Measurements from ENCODE around the gene SETD6.
A peak's percentile ranks its signal among the peaks of the same experiment; 100 is the strongest.

SETD6 gene

DNA sequence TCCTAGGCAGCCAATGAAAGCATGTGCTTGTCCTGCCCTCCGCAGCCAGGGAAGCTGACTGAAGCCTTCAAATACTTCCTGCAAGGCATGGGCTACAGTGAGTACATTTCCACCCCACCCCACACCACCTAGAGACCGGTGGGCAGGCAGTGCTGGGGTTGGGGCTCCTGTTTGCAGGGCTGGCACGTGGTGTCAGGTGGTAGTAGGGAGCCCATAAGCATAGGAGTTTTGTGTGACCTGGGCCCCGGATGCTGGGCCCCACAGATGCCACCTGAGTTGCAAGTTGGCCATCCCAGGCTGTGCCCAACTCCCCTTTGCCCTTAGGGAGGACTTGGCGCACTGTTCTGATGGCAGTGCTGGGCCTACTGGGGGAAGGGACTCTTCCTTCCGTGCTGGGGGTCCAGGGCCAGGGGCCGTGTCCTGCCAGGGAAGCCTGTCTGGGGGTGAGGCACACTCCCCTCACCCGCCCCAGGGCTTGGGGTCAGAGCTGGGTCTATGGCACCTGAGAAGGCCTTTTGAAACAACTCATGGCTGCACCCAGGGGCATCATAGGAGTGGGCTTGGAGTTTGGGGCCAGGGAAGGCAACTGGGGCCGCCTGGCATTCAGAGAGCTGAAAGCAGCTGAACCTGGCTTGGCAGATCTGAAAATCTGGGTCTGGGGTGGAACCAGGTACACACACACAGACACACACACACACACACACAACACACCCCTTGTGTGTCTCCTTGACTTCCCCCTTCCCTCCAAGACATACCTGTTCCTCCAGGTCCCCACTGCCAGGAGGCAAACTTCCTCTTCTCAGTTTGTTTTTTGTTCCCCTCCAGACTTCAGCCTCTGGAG, 5.8 kb upstream of the SETD6 start:
- no peaks in the 10 kb centered on the region for H3K27me3 Mint-ChIP-seq
- no peak overlapping the region for H3K4me3 Mint-ChIP-seq
- H3K27ac Mint-ChIP-seq, result no peak overlapping the region

GRCh38 chr16:58510097-58510775, 5.1 kb upstream of the SETD6 start:
- Mint-ChIP-seq H3K9me3 (no peaks in the 10 kb centered on the region), H3K27me3 (no peaks in the 10 kb centered on the region), H3K27ac (no peak overlapping the region), H3K36me3 (ENCODE audit: low read depth) (peaks cover 7% of the 10 kb centered on the region), H3K4me3 (no peak overlapping the region), H3K4me1 (peaks cover 9% of the 10 kb centered on the region)
- DNase-seq (no peak), ATAC-seq (no peak)

More for the DNA sequence above, 5.8 kb upstream of the SETD6 start:
- H3K9me3 Mint-ChIP-seq, result no peaks in the 10 kb centered on the region
- DNase-seq, result no peak
- no peak for ATAC-seq
- H3K36me3 Mint-ChIP-seq (ENCODE audit: low read depth), result peaks cover 2% of the 10 kb centered on the region
- peaks cover 3% of the 10 kb centered on the region for H3K4me1 Mint-ChIP-seq

GRCh38 chr16:58510776-58511628, 4.3 kb upstream of the SETD6 start:
- peaks cover 7% of the 10 kb centered on the region for H3K36me3 Mint-ChIP-seq (ENCODE audit: low read depth)
- no peak overlapping the region for H3K4me3 Mint-ChIP-seq
- no peaks in the 10 kb centered on the region for H3K9me3 Mint-ChIP-seq
- ATAC-seq (no peak), DNase-seq (no peak)
- no peak overlapping the region for H3K27ac Mint-ChIP-seq
- H3K27me3 Mint-ChIP-seq, result no peaks in the 10 kb centered on the region
- H3K4me1 Mint-ChIP-seq, result peaks cover 10% of the 10 kb centered on the region

DNA sequence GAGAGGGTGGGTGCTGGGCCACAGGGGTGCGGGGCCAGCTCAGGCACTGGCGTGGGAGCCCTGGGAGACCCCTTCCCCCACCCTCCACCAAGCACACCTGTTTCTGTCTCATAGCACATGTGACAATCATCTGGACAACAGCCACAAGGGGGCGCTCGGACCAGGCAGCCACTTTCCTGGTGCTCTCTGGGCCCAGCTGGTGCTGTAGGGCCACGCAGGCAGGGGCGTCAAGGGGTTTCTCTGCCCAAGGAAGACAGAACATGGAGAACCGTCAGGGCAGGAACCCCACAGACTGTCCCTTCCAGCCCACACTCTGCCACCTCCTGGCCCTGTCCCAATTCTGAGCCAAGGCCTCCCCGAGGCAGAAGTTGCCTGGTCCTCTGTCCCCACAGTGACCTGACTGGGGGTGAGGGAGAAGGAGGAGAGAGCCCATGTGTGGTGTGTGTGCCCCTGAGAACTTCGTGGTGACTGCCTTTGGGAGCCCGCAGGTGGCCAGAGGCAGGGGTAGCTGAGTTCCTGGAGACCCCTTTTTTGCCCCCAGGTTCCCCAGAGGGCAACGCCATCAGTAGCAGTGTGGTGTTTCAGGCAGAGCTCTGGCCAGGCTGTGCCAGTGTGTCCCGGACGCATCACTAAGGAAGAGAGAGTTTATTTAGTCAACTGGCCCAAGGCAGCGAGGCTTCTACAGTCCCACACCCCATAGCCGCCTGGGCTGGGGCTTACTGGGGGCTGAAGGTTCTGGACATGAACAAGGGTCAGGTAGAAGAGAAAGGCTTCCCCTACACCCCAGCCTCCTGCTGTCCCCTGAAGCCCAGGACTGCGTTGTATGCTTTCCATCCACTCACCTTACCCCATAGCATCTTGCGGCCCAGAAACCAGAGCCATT, 3.1 kb upstream of the SETD6 start:
- ATAC-seq (peak; percentile 39), DNase-seq (peak; percentile 91)
- Mint-ChIP-seq H3K27me3 (no peaks in the 10 kb centered on the region), H3K4me1 (peaks cover 21% of the 10 kb centered on the region), H3K9me3 (no peaks in the 10 kb centered on the region), H3K27ac (no peak overlapping the region), H3K36me3 (ENCODE audit: low read depth) (peaks cover 13% of the 10 kb centered on the region), H3K4me3 (no peak overlapping the region)

- H3K27me3 Mint-ChIP-seq, result no peaks in the 10 kb centered on the region
- no peaks in the 10 kb centered on the region for H3K9me3 Mint-ChIP-seq
- peak overlapping the region; percentile 17 for H3K27ac Mint-ChIP-seq
- peaks cover 24% of the 10 kb centered on the region for H3K36me3 Mint-ChIP-seq (ENCODE audit: low read depth)
- DNase-seq, result no peak
- peaks cover 37% of the 10 kb centered on the region for H3K4me1 Mint-ChIP-seq
- ATAC-seq, result no peak
- peak overlapping the region; percentile 94 for H3K4me3 Mint-ChIP-seq
Observed at GRCh38 chr16:58513874-58514273, 1.4 kb upstream of the SETD6 start.

DNA sequence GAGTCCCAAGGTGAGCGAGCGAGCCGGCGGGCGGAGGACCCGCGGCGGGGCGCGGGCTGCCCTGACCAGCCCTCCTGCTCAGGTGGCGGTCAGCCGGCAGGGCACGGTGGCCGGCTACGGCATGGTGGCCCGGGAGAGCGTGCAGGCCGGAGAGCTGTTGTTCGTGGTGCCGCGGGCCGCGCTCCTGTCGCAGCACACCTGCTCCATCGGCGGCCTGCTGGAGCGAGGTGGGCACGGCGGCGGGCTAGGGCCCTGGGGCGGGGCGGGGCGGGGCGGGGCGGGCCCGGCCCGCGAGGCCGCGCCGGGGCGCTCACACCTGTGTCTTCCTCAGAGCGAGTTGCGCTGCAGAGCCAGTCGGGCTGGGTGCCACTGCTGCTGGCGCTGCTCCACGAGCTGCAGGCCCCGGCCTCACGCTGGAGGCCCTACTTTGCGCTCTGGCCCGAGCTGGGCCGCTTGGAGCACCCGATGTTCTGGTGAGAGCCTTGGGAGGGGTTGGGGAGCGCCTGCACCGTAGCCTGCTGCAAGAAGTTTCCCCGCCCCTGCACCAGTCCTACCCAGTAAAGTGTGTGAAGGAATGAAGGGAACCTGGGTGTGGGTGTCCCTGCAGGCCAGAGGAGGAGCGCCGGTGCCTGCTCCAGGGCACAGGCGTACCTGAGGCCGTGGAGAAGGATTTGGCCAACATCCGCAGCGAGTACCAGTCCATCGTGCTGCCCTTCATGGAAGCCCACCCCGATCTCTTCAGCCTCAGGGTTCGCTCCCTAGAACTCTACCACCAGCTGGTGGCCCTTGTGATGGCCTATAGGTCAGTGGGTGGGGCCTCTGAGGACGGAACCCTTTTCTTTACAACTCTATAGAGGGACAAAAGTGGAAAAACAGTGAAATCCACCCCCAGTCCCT, 802 bp downstream of the SETD6 start:
- DNase-seq, result peak; percentile 53
- H3K36me3 Mint-ChIP-seq (ENCODE audit: low read depth), result peaks cover 43% of the 10 kb centered on the region
- H3K27me3 Mint-ChIP-seq, result no peaks in the 10 kb centered on the region

DNA sequence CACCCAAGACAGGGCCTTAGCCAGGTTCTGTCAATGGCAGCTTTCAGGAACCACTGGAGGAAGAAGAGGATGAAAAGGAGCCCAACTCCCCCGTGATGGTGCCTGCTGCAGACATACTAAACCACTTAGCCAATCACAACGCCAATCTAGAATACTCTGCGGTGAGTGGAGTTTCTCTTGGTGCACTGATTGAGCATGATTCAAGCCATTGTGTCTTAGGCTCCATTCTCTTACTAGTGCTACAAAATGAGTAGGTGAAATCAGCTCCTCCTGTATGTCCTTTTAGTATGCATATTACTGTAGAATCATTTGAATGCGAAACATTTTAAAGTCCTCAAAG, 1.4 kb downstream of the SETD6 start:
- H3K4me1 Mint-ChIP-seq, result peaks cover 41% of the 10 kb centered on the region
- no peaks in the 10 kb centered on the region for H3K27me3 Mint-ChIP-seq
- H3K27ac Mint-ChIP-seq, result peak overlapping the region; percentile 61

More for the DNA sequence above, 802 bp downstream of the SETD6 start:
- Mint-ChIP-seq H3K9me3 (no peaks in the 10 kb centered on the region), H3K27ac (peak overlapping the region; percentile 93), H3K4me3 (peak overlapping the region; percentile 94), H3K4me1 (peaks cover 41% of the 10 kb centered on the region)
- peak; percentile 69 for ATAC-seq

DNA sequence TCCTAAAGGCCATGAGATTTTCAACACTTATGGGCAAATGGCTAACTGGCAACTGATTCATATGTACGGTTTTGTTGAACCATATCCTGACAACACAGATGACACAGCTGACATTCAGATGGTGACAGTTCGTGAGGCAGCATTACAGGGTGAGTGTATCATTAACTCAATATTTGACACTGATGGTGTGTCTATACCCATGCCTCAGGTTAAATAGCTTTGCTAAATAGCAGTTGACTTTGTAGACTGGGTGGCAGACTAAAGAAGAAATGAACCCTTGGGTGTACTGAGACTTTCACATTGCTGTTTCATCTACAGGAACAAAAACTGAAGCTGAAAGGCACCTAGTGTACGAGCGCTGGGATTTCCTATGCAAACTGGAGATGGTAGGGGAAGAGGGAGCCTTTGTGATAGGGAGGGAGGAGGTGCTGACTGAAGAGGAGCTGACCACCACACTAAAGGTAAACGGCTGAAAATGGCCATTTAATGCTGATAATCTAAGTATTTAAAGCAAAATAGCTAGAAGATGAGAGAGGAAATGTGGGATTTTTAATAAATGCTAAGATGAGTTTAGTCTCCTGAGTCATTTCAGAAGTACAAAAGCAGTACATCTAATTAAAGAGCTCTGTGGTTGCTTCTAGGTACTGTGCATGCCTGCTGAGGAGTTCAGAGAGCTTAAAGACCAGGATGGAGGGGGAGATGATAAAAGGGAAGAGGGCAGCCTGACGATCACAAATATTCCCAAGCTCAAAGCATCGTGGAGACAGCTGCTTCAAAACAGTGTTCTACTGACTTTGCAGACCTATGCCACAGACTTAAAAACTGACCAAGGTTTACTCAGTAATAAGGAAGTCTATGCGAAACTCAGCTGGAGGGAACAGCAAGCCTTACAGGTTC, 3.0 kb downstream of the SETD6 start:
- Mint-ChIP-seq H3K9me3 (no peaks in the 10 kb centered on the region), H3K4me1 (peaks cover 41% of the 10 kb centered on the region), H3K4me3 (peak overlapping the region; percentile 13), H3K27me3 (no peaks in the 10 kb centered on the region), H3K36me3 (ENCODE audit: low read depth) (peaks cover 63% of the 10 kb centered on the region), H3K27ac (peak overlapping the region; percentile 80)
- no peak for DNase-seq
- no peak for ATAC-seq

More for the DNA sequence above, 1.4 kb downstream of the SETD6 start:
- peaks cover 49% of the 10 kb centered on the region for H3K36me3 Mint-ChIP-seq (ENCODE audit: low read depth)
- DNase-seq, result no peak
- no peaks in the 10 kb centered on the region for H3K9me3 Mint-ChIP-seq
- peak overlapping the region; percentile 94 for H3K4me3 Mint-ChIP-seq
- no peak for ATAC-seq

GRCh38 chr16:58518980-58519368, 3.7 kb downstream of the SETD6 start:
- no peaks in the 10 kb centered on the region for H3K9me3 Mint-ChIP-seq

GRCh38 chr16:58519707-58520106, 4.4 kb downstream of the SETD6 start:
- H3K36me3 Mint-ChIP-seq (ENCODE audit: low read depth), result peaks cover 70% of the 10 kb centered on the region
- H3K27ac Mint-ChIP-seq, result no peak overlapping the region
- H3K4me3 Mint-ChIP-seq, result no peak overlapping the region

More at GRCh38 chr16:58518980-58519368, 3.7 kb downstream of the SETD6 start:
- H3K27ac Mint-ChIP-seq, result peak overlapping the region; percentile 80
- peaks cover 39% of the 10 kb centered on the region for H3K4me1 Mint-ChIP-seq
- H3K36me3 Mint-ChIP-seq (ENCODE audit: low read depth), result peaks cover 65% of the 10 kb centered on the region
- DNase-seq (no peak), ATAC-seq (no peak)
- H3K27me3 Mint-ChIP-seq, result no peaks in the 10 kb centered on the region
- H3K4me3 Mint-ChIP-seq, result no peak overlapping the region

GRCh38 chr16:58530179-58530578, 14.9 kb downstream of the SETD6 start:
- no peak overlapping the region for H3K4me3 Mint-ChIP-seq
- no peak overlapping the region for H3K27ac Mint-ChIP-seq
- H3K36me3 Mint-ChIP-seq (ENCODE audit: low read depth), result peaks cover 74% of the 10 kb centered on the region
- H3K27me3 Mint-ChIP-seq, result no peaks in the 10 kb centered on the region
- DNase-seq (no peak), ATAC-seq (no peak)
- no peaks in the 10 kb centered on the region for H3K4me1 Mint-ChIP-seq
- no peaks in the 10 kb centered on the region for H3K9me3 Mint-ChIP-seq

More at GRCh38 chr16:58519707-58520106, 4.4 kb downstream of the SETD6 start:
- ATAC-seq (no peak), DNase-seq (no peak)
- Mint-ChIP-seq H3K4me1 (peaks cover 37% of the 10 kb centered on the region), H3K27me3 (no peaks in the 10 kb centered on the region), H3K9me3 (no peaks in the 10 kb centered on the region)

- Mint-ChIP-seq H3K27me3 (no peaks in the 10 kb centered on the region), H3K36me3 (ENCODE audit: low read depth) (peaks cover 74% of the 10 kb centered on the region), H3K9me3 (no peaks in the 10 kb centered on the region), H3K4me1 (no peaks in the 10 kb centered on the region), H3K27ac (no peak overlapping the region), H3K4me3 (no peak overlapping the region)
- DNase-seq (no peak), ATAC-seq (no peak)
Observed at GRCh38 chr16:58532414-58532813, 17.1 kb downstream of the SETD6 start.
